Measurements from ENCODE around the gene CIDEA. TPM values are rescaled to one million over a fixed set of nuclear protein-coding genes. Genes with fewer than 3 reads are reported as not detected.

Gene CIDEA
- total RNA-seq, 1 experiment from 2014 or later, result not detected

DNA sequence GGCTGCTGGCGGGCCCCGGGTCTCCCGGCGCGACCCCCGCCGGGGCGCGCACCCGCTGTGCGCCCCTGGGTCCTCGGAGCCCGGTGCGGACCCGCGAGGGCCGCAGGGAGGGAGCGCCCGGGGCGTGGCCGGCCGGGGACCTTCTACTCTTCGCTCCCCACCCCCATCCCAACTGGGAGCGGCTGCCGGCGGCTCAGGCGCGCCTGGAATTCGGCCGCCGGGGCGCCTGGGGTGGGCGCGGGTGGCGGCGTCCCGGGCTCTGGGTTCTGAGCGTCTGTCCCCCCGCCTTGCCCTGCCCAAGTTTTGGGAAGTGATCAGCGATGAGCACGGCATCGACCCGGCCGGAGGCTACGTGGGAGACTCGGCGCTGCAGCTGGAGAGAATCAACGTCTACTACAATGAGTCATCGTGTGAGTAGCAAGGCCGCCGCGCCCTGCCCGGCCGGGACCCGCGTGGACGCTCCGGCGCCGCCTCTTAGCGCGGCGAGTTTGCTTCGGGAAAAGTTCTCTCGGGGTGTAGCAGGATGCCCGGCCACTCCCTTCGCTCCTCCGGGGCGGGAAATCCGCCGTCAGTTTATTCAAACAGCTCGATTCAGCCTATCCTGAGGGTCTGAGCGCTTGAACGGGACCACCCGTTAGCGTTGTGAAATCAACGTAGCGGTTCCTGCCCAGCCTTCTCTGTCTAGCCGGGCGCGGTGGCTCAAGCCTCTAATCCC, 54.4 kb downstream of the CIDEA start:
- no peak overlapping the region for H2BK5ac ChIP-seq (ENCODE audit: insufficient read length, low read length)
- WGBS (ENCODE audit: extremely low coverage, insufficient read length, low lambda C conversion rate), result no CpG with 5 or more reads among the region's 81 CpGs
- peaks cover 14% of the 10 kb centered on the region for H3K23me2 ChIP-seq (ENCODE audit: insufficient read length, low read depth, low read length, poor library complexity, severe bottlenecking)
- no peak overlapping the region for H3K23ac ChIP-seq (ENCODE audit: insufficient read length, low read depth, low read length)
- H3K56ac ChIP-seq (ENCODE audit: insufficient read length, low read depth, low read length), result no peak overlapping the region
- H3K9me3 ChIP-seq (ENCODE audit: control insufficient read depth, low read depth, low read length), result peaks cover 4% of the 10 kb centered on the region
- Mint-ChIP-seq H3K9me3 (peaks cover 5 to 12% of the 10 kb centered on the region in 2 experiments; a peak in 4 of 5 replicates), H3K4me3 (peak overlapping the region; percentile 81 to 85), H3K27ac (peak overlapping the region in 1 of 3 experiments; percentile 94; a peak in 1 of 7 replicates), H3K4me1 (peaks cover 32 to 37% of the 10 kb centered on the region in 2 experiments), H3K36me3 (ENCODE audit: insufficient read depth in 1 of 3, low read depth in 3 of 3) (peaks cover 29 to 39% (median 36%) of the 10 kb centered on the region in 3 experiments), H3K27me3 (ENCODE audit: low read depth) (peaks cover 32% of the 10 kb centered on the region)
- no peak overlapping the region for H3K4ac ChIP-seq (ENCODE audit: low read depth, low read length)
- H2AFZ ChIP-seq (ENCODE audit: low read length), result no peak overlapping the region
- H4K20me1 ChIP-seq (ENCODE audit: control insufficient read depth, insufficient read depth, insufficient read length), result no peaks in the 10 kb centered on the region
- TF ChIP-seq, protein P1, sequence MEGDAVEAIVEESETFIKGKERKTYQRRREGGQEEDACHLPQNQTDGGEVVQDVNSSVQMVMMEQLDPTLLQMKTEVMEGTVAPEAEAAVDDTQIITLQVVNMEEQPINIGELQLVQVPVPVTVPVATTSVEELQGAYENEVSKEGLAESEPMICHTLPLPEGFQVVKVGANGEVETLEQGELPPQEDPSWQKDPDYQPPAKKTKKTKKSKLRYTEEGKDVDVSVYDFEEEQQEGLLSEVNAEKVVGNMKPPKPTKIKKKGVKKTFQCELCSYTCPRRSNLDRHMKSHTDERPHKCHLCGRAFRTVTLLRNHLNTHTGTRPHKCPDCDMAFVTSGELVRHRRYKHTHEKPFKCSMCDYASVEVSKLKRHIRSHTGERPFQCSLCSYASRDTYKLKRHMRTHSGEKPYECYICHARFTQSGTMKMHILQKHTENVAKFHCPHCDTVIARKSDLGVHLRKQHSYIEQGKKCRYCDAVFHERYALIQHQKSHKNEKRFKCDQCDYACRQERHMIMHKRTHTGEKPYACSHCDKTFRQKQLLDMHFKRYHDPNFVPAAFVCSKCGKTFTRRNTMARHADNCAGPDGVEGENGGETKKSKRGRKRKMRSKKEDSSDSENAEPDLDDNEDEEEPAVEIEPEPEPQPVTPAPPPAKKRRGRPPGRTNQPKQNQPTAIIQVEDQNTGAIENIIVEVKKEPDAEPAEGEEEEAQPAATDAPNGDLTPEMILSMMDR (conservative IDR thresholded peaks at IDR 0.05), result no peak
- no peak overlapping the region for H2BK15ac ChIP-seq (ENCODE audit: low read depth, low read length)
- H3K9ac ChIP-seq (ENCODE audit: extremely low read depth, insufficient read length, low read length), result peak overlapping the region; percentile 62
- no peaks in the 10 kb centered on the region for H3K79me1 ChIP-seq (ENCODE audit: insufficient read depth, low read depth, low read length, poor library complexity, severe bottlenecking)
- peak overlapping the region; percentile 83 for H3K14ac ChIP-seq (ENCODE audit: insufficient read depth, low read length)
- H3K4me2 ChIP-seq (ENCODE audit: insufficient read depth, insufficient read length, low read length), result peak overlapping the region; percentile 66
- peaks cover 2% of the 10 kb centered on the region; the same call in 1 of the 2 replicates for H3K79me2 ChIP-seq (ENCODE audit: insufficient read depth, low read length)
- H2BK20ac ChIP-seq (ENCODE audit: low read depth, low read length, poor library complexity, severe bottlenecking), result no peak overlapping the region
- H3K27me3 ChIP-seq (ENCODE audit: insufficient read depth, low read length), result peaks cover 7% of the 10 kb centered on the region; the same call in 1 of the 2 replicates
- H4K5ac ChIP-seq (ENCODE audit: insufficient read length, low read depth, low read length), result no peak overlapping the region
- H3T11ph ChIP-seq (ENCODE audit: low read length), result no peak overlapping the region
- H3K4me1 ChIP-seq (ENCODE audit: insufficient read depth, low read length), result peaks cover 4% of the 10 kb centered on the region; the same call in 1 of the 2 replicates
- no peak overlapping the region for H3K18ac ChIP-seq (ENCODE audit: insufficient read length, low read depth, low read length)
- no peak overlapping the region for H4K8ac ChIP-seq (replicated peaks; ENCODE audit: insufficient read length, low read depth, low read length)
- H2AK5ac ChIP-seq (ENCODE audit: insufficient read length, low read length), result no peak overlapping the region
- no peak overlapping the region for H2BK120ac ChIP-seq (ENCODE audit: low read depth, low read length, poor library complexity, severe bottlenecking)
- no peak overlapping the region for H2BK12ac ChIP-seq (ENCODE audit: insufficient read length, low read depth, low read length)
- DNase-seq, result peak; percentile 66
- no peak overlapping the region for H4K91ac ChIP-seq (ENCODE audit: insufficient read length, low read depth, low read length)
- no peak overlapping the region for H3K27ac ChIP-seq (ENCODE audit: insufficient read length, low read depth, low read length)
